LNCaP clone FGC (cell line): ENCODE results near the gene LDB3.

Experiments used
- DNase-seq: peaks from one replicate; pipeline ENCODE4 v3.0.0-alpha.2; 2011; ENCODE audit warnings: low read depth
- H3K4me3 ChIP-seq: 2 replicates; pipeline ENCODE4 v1.5.1; 2011; ENCODE audit warnings: mild to moderate bottlenecking, low read depth, low read length, control low read depth
- TF ChIP-seq, protein P1 (sequence below): IDR thresholded peaks from 2 replicates; pipeline ENCODE4 v1.5.1; 2012; ENCODE audit warnings: mild to moderate bottlenecking; ENCODE audit not compliant: control insufficient read depth, insufficient read depth; ENCODE audit errors: extremely low read depth

LDB3 gene

DNA sequence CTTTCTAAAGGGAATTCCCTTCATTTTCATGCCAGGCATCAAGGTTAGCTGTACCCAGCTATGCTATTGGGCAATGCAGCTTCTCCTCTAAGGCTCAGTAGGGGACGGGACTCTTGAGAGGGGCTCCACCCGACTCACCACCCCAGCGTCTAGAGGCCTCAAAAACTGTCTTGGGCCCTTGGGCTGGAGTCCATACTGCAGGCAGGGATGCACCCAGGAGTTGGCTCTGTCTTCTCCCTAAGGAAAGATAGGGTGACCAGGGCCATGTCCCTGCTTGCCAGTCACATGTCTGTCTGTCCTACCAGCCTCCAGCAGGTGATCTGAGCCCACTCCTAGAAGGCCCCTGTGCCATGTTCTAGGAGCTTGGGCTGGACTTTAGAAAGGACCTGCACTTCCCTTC is 12.7 kb upstream of the LDB3 start:
- no peak overlapping the region for H3K4me3 ChIP-seq
- TF ChIP-seq, protein P1, sequence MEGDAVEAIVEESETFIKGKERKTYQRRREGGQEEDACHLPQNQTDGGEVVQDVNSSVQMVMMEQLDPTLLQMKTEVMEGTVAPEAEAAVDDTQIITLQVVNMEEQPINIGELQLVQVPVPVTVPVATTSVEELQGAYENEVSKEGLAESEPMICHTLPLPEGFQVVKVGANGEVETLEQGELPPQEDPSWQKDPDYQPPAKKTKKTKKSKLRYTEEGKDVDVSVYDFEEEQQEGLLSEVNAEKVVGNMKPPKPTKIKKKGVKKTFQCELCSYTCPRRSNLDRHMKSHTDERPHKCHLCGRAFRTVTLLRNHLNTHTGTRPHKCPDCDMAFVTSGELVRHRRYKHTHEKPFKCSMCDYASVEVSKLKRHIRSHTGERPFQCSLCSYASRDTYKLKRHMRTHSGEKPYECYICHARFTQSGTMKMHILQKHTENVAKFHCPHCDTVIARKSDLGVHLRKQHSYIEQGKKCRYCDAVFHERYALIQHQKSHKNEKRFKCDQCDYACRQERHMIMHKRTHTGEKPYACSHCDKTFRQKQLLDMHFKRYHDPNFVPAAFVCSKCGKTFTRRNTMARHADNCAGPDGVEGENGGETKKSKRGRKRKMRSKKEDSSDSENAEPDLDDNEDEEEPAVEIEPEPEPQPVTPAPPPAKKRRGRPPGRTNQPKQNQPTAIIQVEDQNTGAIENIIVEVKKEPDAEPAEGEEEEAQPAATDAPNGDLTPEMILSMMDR, result no peak
- no peak for DNase-seq

DNA sequence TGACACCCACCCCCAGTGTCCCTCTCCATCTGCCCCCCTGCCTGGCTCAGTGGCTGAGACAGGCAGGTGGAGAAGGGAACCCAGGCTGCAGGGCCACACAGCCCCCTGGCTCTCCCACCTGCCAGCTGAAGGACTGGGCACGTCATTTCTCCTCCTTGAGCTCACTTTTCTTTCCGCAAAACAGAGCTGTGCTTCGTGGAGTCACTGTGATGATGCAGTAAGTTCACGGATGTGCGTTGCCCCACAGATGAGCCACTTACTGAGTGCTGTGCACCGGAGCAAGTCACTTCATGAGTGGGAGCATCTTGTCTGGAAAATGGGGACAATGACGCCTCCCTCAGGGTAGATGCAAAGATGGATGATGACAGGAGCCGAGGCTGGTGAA is 11.3 kb upstream of the LDB3 start:
- TF ChIP-seq, protein P1, result no peak
- H3K4me3 ChIP-seq, result no peak overlapping the region
- no peak for DNase-seq

DNA sequence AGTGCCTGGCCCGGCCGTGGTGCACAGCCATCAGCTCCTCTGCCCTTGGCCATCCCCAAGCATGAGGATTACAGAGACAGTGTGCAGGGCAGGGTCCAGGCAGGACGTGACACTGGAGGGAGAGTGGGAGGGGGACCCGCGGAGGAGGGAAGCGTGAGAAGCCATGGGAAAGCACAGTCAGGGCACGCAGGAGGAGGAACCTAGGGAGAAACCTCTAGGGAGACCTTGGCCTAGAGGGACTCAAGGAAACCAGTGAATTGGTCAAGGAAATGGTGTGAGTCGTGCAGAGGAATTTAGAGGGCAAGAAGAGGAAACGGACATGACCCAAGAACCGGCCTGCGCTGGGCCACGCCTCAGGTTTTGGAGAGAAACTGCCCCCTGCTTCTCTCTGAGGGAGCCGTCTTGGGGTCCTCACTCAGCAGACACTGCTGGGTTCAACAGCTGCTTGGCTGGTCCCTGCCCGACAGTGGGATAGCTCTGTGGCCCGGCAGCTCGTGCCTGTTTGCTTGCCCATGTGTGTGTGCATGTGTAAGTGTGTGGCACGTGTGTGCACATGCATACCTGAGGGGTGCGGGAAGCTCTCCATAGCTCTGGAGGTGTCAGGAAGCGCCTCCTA is 10.8 kb upstream of the LDB3 start:
- no peak for DNase-seq
- H3K4me3 ChIP-seq, result no peak overlapping the region
- TF ChIP-seq, protein P1, result no peak

DNA sequence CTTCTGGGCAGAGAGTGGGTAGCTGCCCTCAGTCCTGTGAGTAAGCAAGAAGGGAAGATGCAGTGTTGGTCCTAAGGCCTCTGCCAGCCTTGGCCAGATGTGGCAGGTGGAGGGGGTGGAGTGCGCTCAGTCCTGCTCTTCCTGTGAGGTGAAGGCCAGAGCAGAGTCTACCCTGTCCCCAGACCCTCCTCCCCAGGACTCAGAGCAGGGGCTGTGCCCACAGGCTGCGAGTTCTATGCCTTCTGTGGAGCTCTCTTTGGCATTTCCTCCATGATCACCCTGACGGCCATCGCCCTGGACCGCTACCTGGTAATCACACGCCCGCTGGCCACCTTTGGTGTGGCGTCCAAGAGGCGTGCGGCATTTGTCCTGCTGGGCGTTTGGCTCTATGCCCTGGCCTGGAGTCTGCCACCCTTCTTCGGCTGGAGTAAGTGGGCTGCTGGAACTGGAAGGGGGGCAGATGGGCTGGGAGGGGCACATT is 10.0 kb upstream of the LDB3 start:
- TF ChIP-seq, protein P1, result no peak
- H3K4me3 ChIP-seq, result no peak overlapping the region
- no peak for DNase-seq

DNA sequence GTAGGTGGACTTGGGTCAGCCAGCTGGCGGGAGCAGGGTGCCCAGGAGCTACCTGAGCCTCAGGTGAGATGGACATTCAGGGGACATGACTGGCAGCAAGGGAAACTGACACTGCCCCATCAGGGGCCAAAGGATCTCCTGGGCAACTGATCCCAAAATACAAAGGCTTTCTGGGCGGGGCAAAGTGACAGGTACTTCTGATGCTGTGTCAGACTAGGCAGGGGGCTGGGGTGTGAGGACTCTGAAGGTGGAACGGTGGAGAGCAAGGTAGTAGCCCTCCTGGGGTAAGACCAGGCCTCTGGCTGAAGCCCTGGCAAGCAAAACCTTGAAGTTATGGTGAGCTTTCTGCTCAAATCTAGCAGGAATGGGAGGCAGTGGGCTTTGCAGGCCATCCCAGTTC is 9.6 kb upstream of the LDB3 start:
- DNase-seq, result no peak
- no peak overlapping the region for H3K4me3 ChIP-seq
- TF ChIP-seq, protein P1, result no peak

DNA sequence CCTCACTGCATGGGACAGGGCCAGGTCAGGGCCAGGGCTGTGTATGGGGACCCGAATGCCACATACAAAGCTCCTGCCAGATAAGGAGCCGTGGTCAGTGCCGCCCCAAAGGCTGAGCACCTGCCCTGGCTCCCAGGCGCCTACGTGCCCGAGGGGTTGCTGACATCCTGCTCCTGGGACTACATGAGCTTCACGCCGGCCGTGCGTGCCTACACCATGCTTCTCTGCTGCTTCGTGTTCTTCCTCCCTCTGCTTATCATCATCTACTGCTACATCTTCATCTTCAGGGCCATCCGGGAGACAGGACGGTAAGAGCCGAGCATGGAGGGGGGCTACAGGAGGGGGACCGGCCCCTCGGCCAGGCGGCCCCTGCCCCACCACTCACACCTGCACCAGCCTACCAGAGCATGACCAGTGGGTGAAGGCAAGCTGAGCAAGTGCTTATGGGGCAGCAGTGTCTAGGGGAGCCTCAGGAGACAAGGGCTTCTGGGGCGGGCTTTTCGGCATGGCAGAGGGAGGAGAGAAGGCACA is 9.1 kb upstream of the LDB3 start:
- TF ChIP-seq, protein P1, result no peak
- DNase-seq, result no peak
- H3K4me3 ChIP-seq, result no peak overlapping the region
